ENCODE data around the gene TMEM97. TPM values are rescaled to one million over a fixed set of nuclear protein-coding genes. Genes with fewer than 3 reads are reported as not detected.

TMEM97 gene
- total and polyA plus RNA-seq, 2 experiments from 2014 or later: 101 to 216 TPM

GRCh38 chr17:28367641-28368305 lies 48.8 kb downstream of the TMEM97 start:
- H2AFZ ChIP-seq: no peak overlapping the region
- Mint-ChIP-seq H3K36me3 (ENCODE audit: low read depth) (0 out of 3 replicates have a peak, but pooled peaks cover 2% of the 10 kb centered on the region), H3K4me1 (peaks cover 14% of the 10 kb centered on the region), H3K4me3 (no peak overlapping the region), H3K27me3 (ENCODE audit: insufficient read depth, low read depth, poor library complexity) (peaks cover 20% of the 10 kb centered on the region), H3K9me3 (no peaks in the 10 kb centered on the region), H3K27ac (no peak overlapping the region)
- H3K4me1 ChIP-seq (ENCODE audit: insufficient read depth): peaks cover 9% of the 10 kb centered on the region; the same call in 1 of the 2 replicates
- DNase-seq (ENCODE audit: low spot score): no peak
- H3F3A ChIP-seq (replicated peaks; ENCODE audit: low read depth): no peaks in the 10 kb centered on the region; the same call in 1 of the 2 replicates
- H3K4me3 ChIP-seq: no peak overlapping the region
- no peaks in the 10 kb centered on the region for H3K79me2 ChIP-seq (replicated peaks; ENCODE audit: insufficient read depth)
- no peak for ATAC-seq
- H3K27ac ChIP-seq (ENCODE audit: low read depth): no peak overlapping the region
- H3K4me2 ChIP-seq: no peak overlapping the region
- peaks cover 6% of the 10 kb centered on the region for H3K27me3 ChIP-seq (ENCODE audit: insufficient read depth)
- no peak for TF ChIP-seq EZH2 (IDR thresholded peaks at IDR 0.05; ENCODE audit: low read depth, unreplicated experiment)
- no peak for TF ChIP-seq ETS1 (IDR thresholded peaks at IDR 0.05)
- no peak for TF ChIP-seq ZNF114 (CRISPR knock-in tag; IDR thresholded peaks at IDR 0.05)
- no peak for TF ChIP-seq ZNF331 (CRISPR knock-in tag; IDR thresholded peaks at IDR 0.05; ENCODE audit: low read depth)
- TF ChIP-seq JUNB (IDR thresholded peaks at IDR 0.05; ENCODE audit: unreplicated experiment): no peak
- no peak for TF ChIP-seq CREB1 (CRISPR knock-in tag; IDR thresholded peaks at IDR 0.05; ENCODE audit: low read depth)
- no peaks in the 10 kb centered on the region for H3K36me3 ChIP-seq (ENCODE audit: insufficient read depth)
- 0 out of 2 replicates have a peak, but pooled peaks cover 1% of the 10 kb centered on the region for H4K20me1 ChIP-seq (replicated peaks; ENCODE audit: insufficient read depth)
- no peaks in the 10 kb centered on the region for H3K9me2 ChIP-seq (ENCODE audit: insufficient read depth)

- no peaks in the 10 kb centered on the region for H3K79me2 ChIP-seq (replicated peaks; ENCODE audit: insufficient read depth)
These were observed 49.4 kb downstream of the TMEM97 start for GRCh38 chr17:28368306-28368831.

More at GRCh38 chr17:28368306-28368831, 49.4 kb downstream of the TMEM97 start:
- Mint-ChIP-seq H3K27ac (no peak overlapping the region), H3K9me3 (no peaks in the 10 kb centered on the region), H3K27me3 (ENCODE audit: insufficient read depth, low read depth, poor library complexity) (peaks cover 26% of the 10 kb centered on the region), H3K4me3 (no peak overlapping the region), H3K4me1 (peaks cover 18% of the 10 kb centered on the region), H3K36me3 (ENCODE audit: low read depth) (no peaks in the 10 kb centered on the region)
- Histone ChIP-seq H3K27ac (ENCODE audit: low read depth) (no peak overlapping the region), H3F3A (replicated peaks; ENCODE audit: low read depth) (no peaks in the 10 kb centered on the region; the same call in 1 of the 2 replicates), H3K4me1 (ENCODE audit: insufficient read depth) (peaks cover 9% of the 10 kb centered on the region; the same call in 1 of the 2 replicates), H4K20me1 (replicated peaks; ENCODE audit: insufficient read depth) (peaks cover 7% of the 10 kb centered on the region; the same call in 1 of the 2 replicates), H2AFZ (no peak overlapping the region), H3K4me3 (no peak overlapping the region), H3K36me3 (ENCODE audit: insufficient read depth) (no peaks in the 10 kb centered on the region), H3K9me2 (ENCODE audit: insufficient read depth) (no peaks in the 10 kb centered on the region), H3K4me2 (no peak overlapping the region), H3K27me3 (ENCODE audit: insufficient read depth) (peaks cover 12% of the 10 kb centered on the region)
- DNase-seq (ENCODE audit: low spot score): no peak
- ATAC-seq: no peak
- no peak for TF ChIP-seq CTCF (conservative IDR thresholded peaks at IDR 0.05; ENCODE audit: low read depth in 2 of 2)
- no peak for TF ChIP-seq ETS1 (IDR thresholded peaks at IDR 0.05)
- TF ChIP-seq NANOG (IDR thresholded peaks at IDR 0.05; ENCODE audit: borderline replicate concordance): no peak
- TF ChIP-seq JUNB (IDR thresholded peaks at IDR 0.05; ENCODE audit: unreplicated experiment): no peak
- no peak for TF ChIP-seq REST (IDR thresholded peaks at IDR 0.05; ENCODE audit: unreplicated experiment)
- TF ChIP-seq ZNF331 (CRISPR knock-in tag; IDR thresholded peaks at IDR 0.05; ENCODE audit: low read depth): no peak
- TF ChIP-seq EZH2phosphoT487 (IDR thresholded peaks at IDR 0.05; ENCODE audit: unreplicated experiment): no peak

Data from GM23338 (cell line).